HL-60 (cell line): ENCODE results near the gene FAM124A.
A peak's percentile ranks its signal among the peaks of the same experiment; 100 is the strongest.

Experiments used
- DNase-seq, 2 experiments: peaks; one replicate each; pipeline ENCODE4 v3.0.0-alpha.2; 2010 to 2020; ENCODE audit warnings: low read depth in 1 of 2, low spot score in 1 of 2
- H3K27ac ChIP-seq: fragments of 250-450 bp; sonication (Bioruptor Pico); replicated peaks from 2 replicates; pipeline ENCODE4 v1.5.1; 2020; ENCODE audit warnings: mild to moderate bottlenecking, moderate library complexity
- H3K27me3 ChIP-seq: fragments of 250-450 bp; sonication (Bioruptor Pico); 2 replicates; pipeline ENCODE4 v1.5.1; 2021; ENCODE audit warnings: mild to moderate bottlenecking, moderate library complexity; ENCODE audit not compliant: insufficient read depth, poor library complexity, severe bottlenecking
- H3K4me3 ChIP-seq: replicated peaks from 2 replicates; pipeline ENCODE4 v1.5.1; 2011; ENCODE audit warnings: mild to moderate bottlenecking, control low read depth, low read length; ENCODE audit not compliant: insufficient read depth
- CTCF ChIP-seq: IDR thresholded peaks from one replicate; pipeline ENCODE4 v1.5.1; 2011; ENCODE audit warnings: low read length, control low read depth, inconsistent platforms; ENCODE audit not compliant: insufficient read depth
- GABPA ChIP-seq: IDR thresholded peaks from 2 replicates; pipeline ENCODE4 v1.6.1; 2012; ENCODE audit warnings: low read depth
- POLR2AphosphoS5 ChIP-seq: IDR thresholded peaks from 2 replicates; pipeline ENCODE4 v1.6.1; 2012; ENCODE audit warnings: low read depth
- REST ChIP-seq: IDR thresholded peaks from 2 replicates; pipeline ENCODE4 v1.6.1; 2012; ENCODE audit warnings: low read depth; ENCODE audit not compliant: insufficient replicate concordance
- SPI1 ChIP-seq: IDR thresholded peaks from 2 replicates; pipeline ENCODE4 v1.6.1; 2012; ENCODE audit warnings: low read depth, mild to moderate bottlenecking, borderline replicate concordance

The FAM124A gene

GRCh38 chr13:51283371-51283770 lies 61.2 kb downstream of the FAM124A start:
- no peak overlapping the region for H3K4me3 ChIP-seq
- no peak overlapping the region for H3K27ac ChIP-seq
- TF ChIP-seq POLR2AphosphoS5 (no peak), GABPA (no peak), REST (no peak), SPI1 (no peak), CTCF (no peak)
- H3K27me3 ChIP-seq, result no peaks in the 10 kb centered on the region
- no peak for DNase-seq

- no peak for TF ChIP-seq REST
- no peaks in the 10 kb centered on the region for H3K27me3 ChIP-seq
- no peak overlapping the region for H3K27ac ChIP-seq
- no peak for DNase-seq
- H3K4me3 ChIP-seq, result no peak overlapping the region
These were observed 62.1 kb downstream of the FAM124A start for GRCh38 chr13:51284339-51284738.

GRCh38 chr13:51286135-51287002 lies 64.2 kb downstream of the FAM124A start:
- H3K27me3 ChIP-seq, result no peaks in the 10 kb centered on the region
- no peak overlapping the region for H3K4me3 ChIP-seq
- TF ChIP-seq POLR2AphosphoS5, result no peak
- no peak for TF ChIP-seq REST
- peak; percentile 94 for TF ChIP-seq CTCF
- DNase-seq, result peak; percentile 33 to 77
- H3K27ac ChIP-seq, result no peak overlapping the region
